B cell (primary cell): ENCODE data around the gene PCLO. TPM values are rescaled to one million over a fixed set of nuclear protein-coding genes. Genes with fewer than 3 reads are reported as not detected.

Experiments used
- ATAC-seq: fragments of 200-7000 bp; cut with Tn5 transposase; one replicate; pipeline ENCODE4 v1.10.0; 2021; ENCODE audit warnings: low read depth, mild to moderate bottlenecking, moderate number of reproducible peaks, moderate library complexity
- CTCF ChIA-PET: fragments of 350-600 bp; sonication (Branson Sonifier 250); formaldehyde crosslinking; loops from one replicate; lab custom pipeline; 2021; ENCODE audit warnings: antibody characterized with exemption, inconsistent platforms; lab: Charles Lee
- POLR2A ChIA-PET: fragments of 350-600 bp; sonication (Branson Sonifier 250); formaldehyde crosslinking; loops from one replicate; lab custom pipeline; 2021; ENCODE audit warnings: antibody characterized with exemption; lab: Charles Lee
- DNase-seq: peaks from one replicate; pipeline ENCODE4 v3.0.0; 2013
- H2AFZ ChIP-seq: 2 replicates; pipeline ENCODE4 v1.6.1; 2012; ENCODE audit warnings: mild to moderate bottlenecking, low read depth, low read length; ENCODE audit not compliant: insufficient read depth, poor library complexity, severe bottlenecking
- H3K27ac ChIP-seq, 2 donors: 1 replicate in 1 of 2; 2 replicates in 1 of 2; pipeline ENCODE4 v1.5.1; 2012 to 2013; ENCODE audit warnings: low read length in 2 of 2, mild to moderate bottlenecking in 2 of 2, moderate library complexity in 1 of 2
- H3K27me3 ChIP-seq, 4 experiments: fragments of 200-600 bp in 1 of 4; sonication (generic) in 1 of 4; replicated peaks in 1 of 4; 1 replicate in 2 of 4; 2 replicates in 2 of 4; pipeline versions ENCODE4 v1.6.1 to v1.7.0; 2013 to 2016; ENCODE audit warnings: low read length in 3 of 4, mild to moderate bottlenecking in 2 of 4, mixed read lengths in 1 of 4, moderate library complexity in 1 of 4; ENCODE audit not compliant: insufficient read depth in 4 of 4, control insufficient read depth in 3 of 4; ENCODE audit errors: control extremely low read depth in 1 of 4
- H3K36me3 ChIP-seq, 2 experiments: replicated peaks in 1 of 2; 1 replicate in 1 of 2; 2 replicates in 1 of 2; pipeline versions ENCODE4 v1.6.1 to v1.7.1; 2013; ENCODE audit warnings: low read length in 1 of 2; ENCODE audit not compliant: insufficient read depth in 2 of 2, control insufficient read depth in 1 of 2; ENCODE audit errors: control extremely low read depth in 1 of 2, extremely low read depth in 1 of 2
- H3K4me1 ChIP-seq, 2 donors: fragments of 200-600 bp in 1 of 2; sonication (generic) in 1 of 2; 1 replicate in 1 of 2; 2 replicates in 1 of 2; pipeline versions ENCODE4 v1.5.1 to v1.6.1; 2013 to 2017; ENCODE audit warnings: low read length in 2 of 2; ENCODE audit not compliant: control insufficient read depth in 2 of 2, insufficient read depth in 2 of 2
- H3K4me2 ChIP-seq: replicated peaks from 2 replicates; pipeline ENCODE3; 2012; ENCODE audit warnings: mild to moderate bottlenecking, low read depth, low read length; ENCODE audit not compliant: poor library complexity, severe bottlenecking
- H3K4me3 ChIP-seq, 5 experiments: fragments of 200-600 bp in 1 of 5; sonication (generic) in 1 of 5; 1 replicate in 3 of 5; 2 replicates in 2 of 5; pipeline versions ENCODE4 v1.5.1 to v1.7.0; 2011 to 2016; ENCODE audit warnings: low read length in 4 of 5, mild to moderate bottlenecking in 4 of 5, low read depth in 2 of 5, control low read depth in 1 of 5, moderate library complexity in 1 of 5; ENCODE audit not compliant: insufficient read depth in 1 of 5; ENCODE audit errors: control extremely low read depth in 1 of 5, extremely low read depth in 1 of 5
- H3K79me2 ChIP-seq: fragments of 200-600 bp; sonication (generic); one replicate; pipeline ENCODE4 v1.6.0; 2016; ENCODE audit warnings: low read length; ENCODE audit not compliant: control insufficient read depth, insufficient read depth
- H3K9ac ChIP-seq: fragments of 200-600 bp; sonication (generic); 2 replicates; pipeline ENCODE4 v1.6.1; 2017; ENCODE audit warnings: mild to moderate bottlenecking, low read length, moderate library complexity
- H3K9me3 ChIP-seq, 3 donors: one replicate each; pipeline versions ENCODE4 v1.6.1 to v1.7.1; 2013; ENCODE audit warnings: low read length in 2 of 3; ENCODE audit not compliant: control insufficient read depth in 2 of 3, insufficient read depth in 1 of 3; ENCODE audit errors: control extremely low read depth in 1 of 3
- H4K20me1 ChIP-seq: 2 replicates; pipeline ENCODE4 v1.6.0; 2012; ENCODE audit warnings: mild to moderate bottlenecking, low read length; ENCODE audit not compliant: insufficient read depth, control insufficient read depth, poor library complexity, severe bottlenecking
- H3K27ac Mint-ChIP-seq: one replicate; pipeline ENCODE4 v1.8.0; 2021; ENCODE audit warnings: mixed read lengths
- H3K27me3 Mint-ChIP-seq: one replicate; pipeline ENCODE4 v1.8.0; 2021; ENCODE audit warnings: mixed read lengths
- H3K4me1 Mint-ChIP-seq: one replicate; pipeline ENCODE4 v1.8.0; 2021; ENCODE audit warnings: mixed read lengths
- H3K4me3 Mint-ChIP-seq: one replicate; pipeline ENCODE4 v1.8.0; 2021; ENCODE audit warnings: mixed read lengths
- H3K9me3 Mint-ChIP-seq: one replicate; pipeline ENCODE4 v1.8.0; 2022; ENCODE audit warnings: mixed read lengths; ENCODE audit not compliant: insufficient read depth
- CTCF ChIP-seq: fragments of 200-600 bp; IDR thresholded peaks from one replicate; pipeline ENCODE4 v1.8.0; 2022; ENCODE audit warnings: antibody characterized with exemption, mild to moderate bottlenecking
- EZH2 ChIP-seq: IDR thresholded peaks from 2 replicates; pipeline ENCODE4 v1.6.1; 2012; ENCODE audit warnings: borderline replicate concordance, low read depth, mild to moderate bottlenecking, moderate library complexity, low read length; ENCODE audit not compliant: insufficient read depth, poor library complexity, severe bottlenecking
- WGBS: methylation state at CpG from one replicate; pipeline ENCODE4 v1.1.5; 2013; ENCODE audit warnings: missing lambda C conversion rate; ENCODE audit not compliant: insufficient coverage; 5-methylcytosine and 5-hydroxymethylcytosine counted together
- intact Hi-C: fragments of 100-400 bp; cut with micrococcal nuclease; formaldehyde crosslinking; loops from one replicate; pipeline ENCODE4 v1.10.0; 2022
- polyA minus RNA-seq: library from RNA; depleted of rRNA, polyadenylated mRNA; stranded (reverse); fragments of >200 nt; gene quantifications from 2 replicates; pipeline ENCODE4 v1.2.3, GENCODE V29; 2012
- polyA plus RNA-seq: library from polyadenylated mRNA; depleted of rRNA; stranded (reverse); fragments of >200 nt; gene quantifications from 2 replicates; pipeline ENCODE4 v1.2.3, GENCODE V29; 2012
- total RNA-seq, 2 donors: library from RNA; stranded (reverse); fragments of 120-200 nt in 1 of 2; gene quantifications; 1 replicate in 1 of 2; 2 replicates in 1 of 2; pipeline versions ENCODE4 v1.2.3 to v1.2.4, GENCODE V29; 2013 to 2022

The PCLO gene
- total RNA-seq (0.05 and 0.32 TPM in 2 replicates), polyA plus RNA-seq (0.01 and 0.27 TPM in 2 replicates), polyA minus RNA-seq (0.14 and 0.17 TPM in 2 replicates)
- 0.02 TPM for total RNA-seq (2013)

GRCh38 chr7:83162402-83163256 is at the start of gene PCLO:
Gene PCLO, minus strand, starts transcription at chr7:83162884. Its CDS starts 292 bp downstream, at chr7:83162592.
- no peak for TF ChIP-seq EZH2
- TF ChIP-seq CTCF: no peak
- Histone ChIP-seq H3K4me1 (peaks cover 9 to 10% of the 10 kb centered on the region in 2 donors), H3K9me3 (peaks cover 0 to 8% (median 0%) of the 10 kb centered on the region in 3 donors), H3K36me3 (no peaks in the 10 kb centered on the region), H3K4me2 (peak within 1 kb of the TSS; percentile 69), H3K27ac (no peak within 1 kb of the TSS), H3K9ac (peak within 1 kb of the TSS; percentile 49), H2AFZ (peak within 1 kb of the TSS; percentile 66), H3K27me3 (peaks cover 0 to 9% (median 6%) of the 10 kb centered on the region in 4 experiments), H3K4me3 (peak within 1 kb of the TSS in 4 of 5 experiments; percentile 4 to 49 (median 38)), H3K79me2 (no peaks in the 10 kb centered on the region), H4K20me1 (no peaks in the 10 kb centered on the region)
- ChIA-PET POLR2A (no interaction called here), CTCF (no interaction called here)
- intact Hi-C loops: no loop called here
- Mint-ChIP-seq H3K9me3 (no peaks in the 10 kb centered on the region), H3K4me1 (peaks cover 11% of the 10 kb centered on the region), H3K27me3 (peaks cover 16% of the 10 kb centered on the region), H3K27ac (no peak within 1 kb of the TSS), H3K4me3 (peak within 1 kb of the TSS; percentile 61)
- ATAC-seq: peak; percentile 53
- WGBS: 5% methylated on average over 77 of the region's 77 CpGs
- peak; percentile 20 for DNase-seq

- Mint-ChIP-seq H3K4me3 (no peak overlapping the region), H3K4me1 (no peaks in the 10 kb centered on the region), H3K27ac (no peak overlapping the region), H3K9me3 (no peaks in the 10 kb centered on the region), H3K27me3 (no peaks in the 10 kb centered on the region)
- Histone ChIP-seq H2AFZ (no peak overlapping the region), H3K36me3 (no peaks in the 10 kb centered on the region), H3K79me2 (no peaks in the 10 kb centered on the region), H3K9me3 (no peaks in the 10 kb centered on the region), H3K9ac (no peak overlapping the region), H4K20me1 (no peaks in the 10 kb centered on the region), H3K4me1 (no peaks in the 10 kb centered on the region), H3K27me3 (no peaks in the 10 kb centered on the region), H3K4me2 (no peak overlapping the region), H3K27ac (no peak overlapping the region), H3K4me3 (no peak overlapping the region)
- intact Hi-C loops: no loop called here
- no peak for DNase-seq
- CTCF ChIA-PET: no interaction called here
- POLR2A ChIA-PET: no interaction called here
- ATAC-seq: no peak
- no CpG with 5 or more reads among the region's 1 CpG for WGBS
- TF ChIP-seq EZH2 (no peak), CTCF (no peak)
These were observed 49.0 kb upstream of the PCLO start for GRCh38 chr7:83211685-83212084.
